HG03558 (cell line): ENCODE results near the gene GNS.
"Not testable (repeated sequence)": the region's sequence is repeated elsewhere in the genome, so short reads cannot be mapped to it uniquely, and the experiment has no call there.

Source experiments
- ATAC-seq: cut with Tn5 transposase; IDR thresholded peaks from one replicate; pipeline ENCODE4 v1.9.1; 2021; ENCODE audit warnings: moderate number of reproducible peaks; ENCODE audit not compliant: unreplicated experiment; ENCODE audit errors: extremely low read depth

Gene GNS

GRCh38 chr12:64780531-64781279 lies 21.5 kb upstream of the GNS start:
- no peak for ATAC-seq

GRCh38 chr12:64780132-64780530 lies 20.9 kb upstream of the GNS start:
- ATAC-seq: no peak

GRCh38 chr12:64779354-64779974 lies 20.3 kb upstream of the GNS start:
- ATAC-seq: no peak

GRCh38 chr12:64775147-64775736 lies 16.0 kb upstream of the GNS start:
- ATAC-seq: not testable (repeated sequence)

GRCh38 chr12:64773386-64773785 lies 14.2 kb upstream of the GNS start:
- no peak for ATAC-seq

GRCh38 chr12:64767495-64767894 lies 8.3 kb upstream of the GNS start:
- no peak for ATAC-seq

- no peak for ATAC-seq
Observed at GRCh38 chr12:64760808-64761573, 1.8 kb upstream of the GNS start.

GRCh38 chr12:64757771-64758170 lies 1.4 kb downstream of the GNS start:
- ATAC-seq: no peak

- peak; percentile 35 for ATAC-seq
Observed at GRCh38 chr12:64756376-64756775, 2.8 kb downstream of the GNS start.

GRCh38 chr12:64753427-64753826 lies 5.8 kb downstream of the GNS start:
- no peak for ATAC-seq

GRCh38 chr12:64752833-64753238 lies 6.4 kb downstream of the GNS start:
- ATAC-seq: no peak

- no peak for ATAC-seq
Observed at GRCh38 chr12:64752032-64752431, 7.2 kb downstream of the GNS start.

- ATAC-seq: no peak
Observed at GRCh38 chr12:64749461-64750200, 9.6 kb downstream of the GNS start.

- ATAC-seq: no peak
Observed at GRCh38 chr12:64747695-64748094, 11.5 kb downstream of the GNS start.

- no peak for ATAC-seq
Observed at GRCh38 chr12:64746663-64747062, 12.5 kb downstream of the GNS start.

- ATAC-seq: no peak
Observed at GRCh38 chr12:64745980-64746379, 13.2 kb downstream of the GNS start.

- no peak for ATAC-seq
Observed at GRCh38 chr12:64745259-64745807, 13.9 kb downstream of the GNS start.

- no peak for ATAC-seq
Observed at GRCh38 chr12:64744422-64745258, 14.6 kb downstream of the GNS start.

- ATAC-seq: no peak
Observed at GRCh38 chr12:64743206-64743605, 16.0 kb downstream of the GNS start.
